HG03196 (cell line): Measurements from ENCODE around the gene C10orf88.

ENCODE experiments used
- ATAC-seq: cut with Tn5 transposase; IDR thresholded peaks from one replicate; pipeline ENCODE4 v1.9.1; 2021; ENCODE audit not compliant: unreplicated experiment

The C10orf88 gene, protein sequence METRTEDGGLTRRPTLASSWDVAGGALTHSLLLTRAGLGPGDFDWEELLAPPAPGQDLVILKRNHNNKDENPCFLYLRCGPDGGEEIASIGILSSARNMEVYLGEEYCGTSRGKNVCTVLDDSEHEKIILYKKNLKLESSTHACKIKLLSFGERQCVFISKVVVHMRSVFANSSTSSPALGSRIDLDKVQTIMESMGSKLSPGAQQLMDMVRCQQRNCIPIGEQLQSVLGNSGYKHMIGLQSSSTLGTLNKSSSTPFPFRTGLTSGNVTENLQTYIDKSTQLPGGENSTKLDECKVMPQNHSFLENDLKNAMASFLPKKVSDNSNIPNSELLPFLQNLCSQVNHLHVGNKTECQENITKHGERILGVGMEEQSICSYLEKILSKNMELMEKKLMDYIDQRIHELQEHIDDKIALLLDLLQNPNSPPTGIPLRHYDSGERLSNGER

DNA sequence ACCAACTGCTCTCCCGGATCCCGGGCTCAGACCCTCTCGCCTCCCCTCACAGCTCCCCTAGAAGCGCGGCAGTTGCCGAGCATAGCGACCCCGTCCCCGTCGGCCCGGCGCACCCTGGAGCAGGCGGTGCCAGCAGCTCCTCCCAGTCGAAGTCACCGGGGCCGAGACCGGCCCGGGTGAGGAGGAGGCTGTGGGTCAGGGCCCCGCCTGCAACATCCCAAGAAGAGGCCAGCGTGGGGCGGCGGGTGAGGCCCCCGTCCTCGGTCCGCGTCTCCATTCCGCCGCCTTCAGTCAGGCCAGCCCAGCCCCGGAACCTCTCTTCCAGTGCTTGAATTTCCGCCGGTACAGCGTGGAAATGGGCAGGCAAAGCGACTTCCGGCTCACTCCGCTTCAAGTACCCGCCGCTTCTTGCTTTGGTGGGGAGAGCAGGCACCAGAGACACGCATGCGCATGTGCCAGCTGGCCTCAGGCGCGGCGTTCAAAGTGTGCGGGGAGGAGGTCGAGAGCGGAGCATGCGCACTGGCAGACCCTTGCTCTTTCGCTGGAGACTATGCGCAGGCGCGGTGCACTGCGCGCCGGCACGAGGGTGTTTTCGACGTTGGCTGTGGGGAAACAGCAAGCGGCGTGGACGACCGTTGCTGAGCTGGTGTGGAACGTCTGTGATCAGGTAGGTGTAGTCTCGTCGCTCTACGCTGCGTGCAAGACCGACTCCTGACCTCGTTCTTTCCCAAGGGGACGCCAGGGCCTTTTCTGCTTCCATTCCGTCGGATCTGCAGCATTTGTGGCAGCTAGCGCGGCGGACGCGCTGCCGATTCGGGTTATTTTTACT lies at the start of gene C10orf88:
C10orf88 (minus strand) TSS at position 326 of the 829 bp plus-strand sequence; CDS start at position 277, 49 bp downstream.
- peak; percentile 98 for ATAC-seq

- ATAC-seq: no peak
These were observed 47.3 kb upstream of the C10orf88 start for GRCh38 chr10:123001370-123001769.

DNA sequence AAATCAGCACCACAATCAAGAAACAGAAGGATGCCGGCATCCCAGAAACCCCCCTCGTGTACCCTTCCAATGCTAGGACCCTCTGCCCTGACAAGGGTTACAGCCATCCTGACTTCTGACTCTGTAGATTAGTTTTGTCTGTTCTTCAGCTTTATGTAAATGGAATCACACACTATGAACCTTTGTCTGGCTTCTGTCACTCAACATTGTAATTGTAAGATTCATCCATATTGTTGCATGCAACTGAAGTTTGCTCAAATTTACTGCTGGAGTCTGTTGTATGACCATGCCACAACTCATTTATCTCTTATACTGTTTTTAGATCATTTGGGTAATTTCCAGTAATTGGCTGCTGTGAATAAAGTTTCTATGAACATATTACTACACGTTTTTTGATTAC lies 46.1 kb upstream of the C10orf88 start:
- no peak for ATAC-seq

DNA sequence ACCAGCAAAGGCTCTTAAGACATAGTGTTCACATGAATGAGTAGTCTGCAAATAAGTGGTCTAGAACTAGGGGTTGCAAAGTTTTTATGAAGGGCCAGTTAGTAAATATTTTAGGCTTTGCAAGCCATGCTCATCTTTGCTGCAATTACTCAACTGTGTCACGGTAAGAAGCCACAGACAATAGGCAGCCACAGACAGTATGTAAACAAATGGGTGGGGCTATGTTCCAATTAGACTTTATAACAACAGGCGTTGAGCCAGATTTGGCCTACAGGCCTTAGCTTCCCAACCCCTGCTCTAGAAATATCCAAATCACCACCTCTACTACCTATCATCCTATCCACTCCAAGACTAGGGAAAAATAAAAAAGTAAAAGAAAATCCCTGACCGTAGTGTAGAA lies 45.3 kb upstream of the C10orf88 start:
- ATAC-seq: no peak

DNA sequence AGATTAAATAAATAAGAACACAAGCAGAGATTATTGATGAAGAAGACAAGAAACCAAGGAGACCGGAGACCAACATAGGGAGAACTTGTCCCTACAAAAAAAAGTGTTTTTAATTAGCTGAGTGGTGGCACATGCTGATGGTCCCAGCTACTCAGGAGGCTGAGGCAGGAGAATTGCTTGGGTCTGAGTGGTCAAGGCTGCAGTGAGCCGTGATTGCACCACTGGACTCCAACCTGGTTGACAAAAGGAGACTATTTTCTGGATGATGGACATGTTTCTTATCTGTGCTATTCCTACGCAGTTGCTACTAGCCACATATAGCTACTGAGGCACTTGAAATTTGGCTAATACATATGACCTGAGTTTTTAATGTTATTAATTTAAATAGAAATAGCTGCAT lies 44.9 kb upstream of the C10orf88 start:
- no peak for ATAC-seq

DNA sequence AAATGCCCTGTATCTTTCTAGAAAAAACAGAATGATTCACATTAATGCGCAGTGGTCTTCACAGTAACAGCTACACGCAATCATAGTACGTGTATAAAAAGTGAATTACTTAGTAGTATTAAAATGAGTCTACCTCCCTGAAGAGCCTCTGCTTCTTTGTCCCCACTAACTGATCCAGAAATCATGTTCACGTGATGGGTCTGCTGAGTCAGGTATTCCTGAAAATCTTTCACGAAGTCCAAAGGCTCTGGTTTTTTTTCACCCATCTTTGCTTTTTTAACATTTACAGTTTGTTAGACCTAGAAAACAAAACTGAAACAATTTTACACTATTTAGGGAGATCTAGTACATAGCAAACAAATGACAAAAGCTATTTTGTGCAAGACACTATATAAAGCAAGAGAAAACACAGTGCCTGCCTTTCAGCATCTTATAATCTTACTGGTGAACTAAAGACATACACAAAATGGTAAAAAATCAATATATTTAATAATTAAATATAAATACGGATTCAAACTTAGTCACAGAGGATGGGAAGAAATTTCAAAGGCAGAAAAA lies 44.4 kb upstream of the C10orf88 start:
- no peak for ATAC-seq

- ATAC-seq: no peak
These were observed 43.8 kb upstream of the C10orf88 start for GRCh38 chr10:122997864-122998263.

GRCh38 chr10:122995936-122996335 lies 41.9 kb upstream of the C10orf88 start:
- no peak for ATAC-seq

DNA sequence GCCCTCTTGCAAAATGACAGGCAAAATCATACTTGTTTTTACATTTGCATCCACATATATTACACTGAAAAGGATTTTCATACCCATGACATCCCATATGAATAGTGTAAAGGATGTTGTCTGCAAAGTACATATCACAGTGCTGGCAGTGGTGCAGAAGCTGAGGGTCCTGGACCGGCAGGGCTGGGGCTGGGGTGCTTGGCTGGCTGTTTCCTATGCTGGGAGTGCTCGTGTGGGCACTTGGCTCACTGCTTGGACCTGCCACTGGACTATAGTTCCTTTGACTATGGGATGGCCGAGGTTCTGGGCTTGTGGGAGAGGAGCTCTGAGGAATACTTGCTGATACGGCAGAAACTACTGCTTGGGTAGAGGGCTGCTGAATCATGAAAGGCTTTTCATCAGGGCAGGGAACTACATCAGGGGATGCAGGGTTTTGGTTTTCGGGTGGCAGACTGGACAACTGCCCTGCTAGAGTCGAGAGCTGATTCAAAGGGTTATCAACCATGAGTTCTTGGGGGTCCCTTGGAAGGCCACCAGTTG lies 39.8 kb upstream of the C10orf88 start:
- no peak for ATAC-seq

GRCh38 chr10:122992031-122992585 lies 38.1 kb upstream of the C10orf88 start:
- no peak for ATAC-seq

- no peak for ATAC-seq
These were observed 36.3 kb upstream of the C10orf88 start for GRCh38 chr10:122990278-122990677.

DNA sequence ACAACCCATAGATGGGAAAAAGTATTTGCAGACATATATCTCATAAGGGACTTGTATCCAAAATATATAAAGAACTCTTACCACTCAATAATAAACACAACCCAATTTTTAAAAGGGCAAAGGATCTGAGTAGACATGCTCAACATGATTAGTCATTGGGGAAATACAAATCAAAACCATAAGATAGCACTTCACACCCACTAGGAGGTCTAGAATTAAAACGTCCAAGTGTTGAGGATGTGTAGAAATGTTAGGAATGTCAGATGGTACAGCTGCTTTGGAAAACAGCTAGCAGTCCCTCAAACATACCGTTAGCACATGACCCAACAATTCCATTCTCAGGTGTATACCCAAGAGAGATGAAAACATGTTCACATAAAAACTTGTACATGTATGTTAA lies 34.5 kb upstream of the C10orf88 start:
- no peak for ATAC-seq

DNA sequence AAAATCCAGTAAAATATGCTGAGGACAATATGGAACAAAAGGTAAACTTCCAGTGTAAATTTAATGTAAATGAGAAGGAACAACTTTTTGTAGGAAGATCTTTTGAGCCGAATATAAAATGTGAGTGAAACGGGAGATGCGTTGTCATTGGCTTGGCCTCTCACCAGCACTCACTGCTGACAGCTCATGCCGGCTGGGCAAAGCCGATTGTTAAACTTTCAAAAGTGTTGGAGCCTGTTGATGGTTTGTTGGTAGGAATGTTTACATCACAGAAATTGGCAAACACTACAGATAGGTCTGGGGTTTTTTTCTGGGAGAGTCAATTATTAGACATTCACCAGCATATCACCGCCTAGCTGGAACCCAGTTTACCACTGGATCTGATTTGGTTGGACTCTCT lies 32.3 kb upstream of the C10orf88 start:
- no peak for ATAC-seq

DNA sequence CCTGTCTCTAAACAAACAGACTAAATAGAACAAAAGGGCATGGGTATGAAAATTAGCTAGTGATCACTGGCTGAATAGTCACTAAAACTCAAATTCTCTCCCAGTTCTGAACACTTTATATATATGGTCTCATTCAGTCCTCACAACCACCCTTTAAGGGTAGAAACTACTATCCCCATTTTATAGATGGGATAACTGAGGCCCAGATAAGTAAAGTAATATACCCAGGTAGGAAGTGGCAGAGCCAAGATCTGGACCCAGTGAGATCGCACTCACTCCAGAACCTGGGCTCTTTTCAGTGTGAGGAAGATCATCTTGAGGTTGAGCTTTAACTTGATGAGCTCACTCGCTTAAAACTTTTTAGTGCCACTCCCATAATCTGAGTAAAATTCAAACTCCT lies 30.7 kb upstream of the C10orf88 start:
- no peak for ATAC-seq

- ATAC-seq: no peak
These were observed 29.9 kb upstream of the C10orf88 start for GRCh38 chr10:122983898-122984297.

DNA sequence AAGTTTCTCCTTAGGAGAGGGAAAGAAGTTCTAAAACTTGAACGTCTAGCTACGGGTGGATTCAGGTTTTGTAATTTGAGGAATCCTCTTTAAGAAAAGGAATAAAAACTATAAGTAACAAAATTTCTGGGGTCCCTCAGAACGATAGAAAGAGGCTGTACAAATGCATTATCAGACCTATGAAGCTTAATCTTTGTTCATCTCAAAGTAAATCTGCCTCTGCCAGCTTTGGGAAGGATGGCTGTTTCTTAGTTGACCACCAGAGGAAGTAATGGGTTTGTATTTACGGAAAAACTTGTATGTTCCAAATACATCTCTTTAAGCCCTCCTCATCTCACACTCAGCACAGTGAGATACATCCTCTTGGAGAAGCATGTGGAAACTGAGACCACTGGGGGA lies 27.0 kb upstream of the C10orf88 start:
- no peak for ATAC-seq

- ATAC-seq: peak; percentile 98
These were observed 26.4 kb upstream of the C10orf88 start, which contains the start of gene PSTK for GRCh38 chr10:122980209-122981065. PSTK (plus strand) TSS chr10:122980401; CDS start chr10:122980480, 79 bp downstream.

- no peak for ATAC-seq
These were observed 20.6 kb upstream of the C10orf88 start for GRCh38 chr10:122974543-122975064.

GRCh38 chr10:122974023-122974422 lies 20.0 kb upstream of the C10orf88 start:
- ATAC-seq: no peak

GRCh38 chr10:122968698-122969097 lies 14.7 kb upstream of the C10orf88 start:
- no peak for ATAC-seq
